ENCODE measurements around the gene ARID1A. TPM values are rescaled to one million over a fixed set of nuclear protein-coding genes. Genes with fewer than 3 reads are reported as not detected.
"Not testable (repeated sequence)": the region's sequence is repeated elsewhere in the genome, so short reads cannot be mapped to it uniquely, and the experiment has no call there.

The ARID1A gene
- total RNA-seq, 1 donor from 2014 or later, result 29.4 TPM

- DNase-seq (no peak), ATAC-seq (ENCODE audit: poor library complexity) (no peak)
- intact Hi-C loops (cut with DNase I), result no loop called here
These were observed 97.1 kb downstream of the ARID1A start for GRCh38 chr1:26792924-26793323.

DNA sequence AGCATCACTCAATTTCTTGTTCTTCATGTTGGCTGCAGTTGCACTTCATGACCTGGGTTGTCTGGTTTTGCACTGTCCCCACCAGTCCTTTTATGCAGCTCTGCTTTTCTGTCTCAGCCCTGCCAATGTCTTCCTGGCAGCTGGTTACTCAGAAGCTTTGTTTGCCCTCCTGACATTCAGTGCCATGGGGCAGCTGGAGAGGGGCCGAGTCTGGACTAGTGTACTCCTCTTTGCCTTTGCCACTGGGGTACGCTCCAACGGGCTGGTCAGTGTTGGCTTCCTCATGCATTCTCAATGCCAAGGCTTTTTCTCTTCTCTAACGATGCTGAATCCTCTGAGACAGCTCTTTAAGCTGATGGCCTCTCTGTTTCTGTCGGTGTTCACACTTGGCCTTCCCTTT, 98.6 kb downstream of the ARID1A start:
- ATAC-seq (ENCODE audit: poor library complexity) (no peak), DNase-seq (no peak)
- intact Hi-C loops (cut with DNase I), result no loop called here

DNA sequence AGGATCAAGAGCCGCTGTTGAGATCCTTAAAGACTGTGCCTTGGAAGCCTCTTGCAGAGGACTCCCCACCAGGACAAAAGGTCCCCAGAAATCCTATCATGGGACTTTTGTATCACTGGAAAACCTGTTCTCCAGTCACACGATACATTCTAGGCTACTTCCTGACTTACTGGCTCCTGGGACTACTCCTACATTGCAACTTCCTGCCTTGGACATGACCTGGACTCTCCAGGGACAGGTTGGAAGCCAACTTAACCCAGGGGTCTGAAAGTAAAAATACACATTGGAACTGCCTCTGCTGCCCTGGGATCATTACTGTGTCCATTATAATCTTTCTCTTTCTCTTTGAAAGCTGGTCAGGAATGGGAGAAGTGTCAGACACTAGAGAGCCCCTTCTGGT, 101.8 kb downstream of the ARID1A start:
- no peak for ATAC-seq (ENCODE audit: poor library complexity)
- intact Hi-C loops (cut with DNase I), result no loop called here
- no peak for DNase-seq

GRCh38 chr1:26799479-26800142, 103.8 kb downstream of the ARID1A start:
- intact Hi-C loops (cut with DNase I), result no loop called here
- ATAC-seq (ENCODE audit: poor library complexity), result peak; percentile 93
- DNase-seq, result peak; percentile 86

- ATAC-seq (ENCODE audit: poor library complexity); DNase-seq; intact Hi-C loops (cut with DNase I): not testable (repeated sequence)
These were observed 108.1 kb downstream of the ARID1A start for GRCh38 chr1:26803932-26804331.

DNA sequence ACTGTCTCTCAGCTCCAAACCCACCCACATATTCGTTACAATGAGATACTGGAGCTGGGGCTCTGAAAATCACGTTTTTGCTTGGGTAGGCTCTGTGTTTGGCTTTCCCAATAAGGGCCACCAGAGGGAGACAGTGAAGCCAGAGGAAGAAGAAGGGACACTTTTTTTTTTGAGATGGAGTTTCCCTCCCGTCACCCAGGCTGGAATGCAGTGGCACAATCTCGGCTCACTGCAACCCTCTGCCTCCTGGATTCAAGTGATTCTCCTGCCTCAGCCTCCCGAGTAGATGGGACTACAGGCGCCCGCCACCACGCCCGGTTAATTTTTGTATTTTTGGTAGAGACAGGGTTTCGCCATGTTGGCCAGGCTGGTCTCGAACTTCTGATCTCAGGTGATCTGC, 114.3 kb downstream of the ARID1A start:
- intact Hi-C loops (cut with DNase I), result loop anchor here (5.0 kb wide), 1 partner anchor 67 kb away; no protein-coding TSS in a partner anchor
- peak; percentile 76 for ATAC-seq (ENCODE audit: poor library complexity)
- peak; percentile 61 for DNase-seq

- intact Hi-C loops (cut with DNase I), result loop anchor here (5.0 kb wide), 1 partner anchor 66 kb away; no protein-coding TSS in a partner anchor
- DNase-seq (no peak), ATAC-seq (ENCODE audit: poor library complexity) (no peak)
These were observed 115.2 kb downstream of the ARID1A start for GRCh38 chr1:26811057-26811456.

DNA sequence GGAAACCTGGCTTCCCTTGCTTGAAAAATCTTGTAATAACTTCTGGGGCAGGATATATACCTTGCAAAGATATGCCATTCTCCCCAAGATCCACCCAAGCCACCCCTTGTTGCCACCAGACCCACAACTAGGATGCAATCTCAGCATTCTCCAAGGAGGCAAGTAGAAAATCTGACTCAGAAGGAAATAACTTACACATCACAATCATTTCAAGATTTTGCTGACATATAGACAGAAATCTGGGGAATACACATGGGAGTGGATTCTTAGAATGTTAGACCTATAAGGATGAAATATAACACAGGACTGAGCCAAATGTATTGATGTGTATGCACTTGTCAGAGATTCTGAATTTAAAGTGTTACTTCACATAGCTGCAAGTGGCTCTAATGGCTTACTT, 115.9 kb downstream of the ARID1A start:
- DNase-seq (no peak), ATAC-seq (ENCODE audit: poor library complexity) (no peak)
- intact Hi-C loops (cut with DNase I), result loop anchor here (5.0 kb wide), 1 partner anchor 66 kb away; no protein-coding TSS in a partner anchor

- intact Hi-C loops (cut with DNase I), result loop anchor here (5.0 kb wide), 1 partner anchor 63 kb away; no protein-coding TSS in a partner anchor
- ATAC-seq (ENCODE audit: poor library complexity) (no peak), DNase-seq (no peak)
These were observed 118.6 kb downstream of the ARID1A start for GRCh38 chr1:26814377-26814776.

DNA sequence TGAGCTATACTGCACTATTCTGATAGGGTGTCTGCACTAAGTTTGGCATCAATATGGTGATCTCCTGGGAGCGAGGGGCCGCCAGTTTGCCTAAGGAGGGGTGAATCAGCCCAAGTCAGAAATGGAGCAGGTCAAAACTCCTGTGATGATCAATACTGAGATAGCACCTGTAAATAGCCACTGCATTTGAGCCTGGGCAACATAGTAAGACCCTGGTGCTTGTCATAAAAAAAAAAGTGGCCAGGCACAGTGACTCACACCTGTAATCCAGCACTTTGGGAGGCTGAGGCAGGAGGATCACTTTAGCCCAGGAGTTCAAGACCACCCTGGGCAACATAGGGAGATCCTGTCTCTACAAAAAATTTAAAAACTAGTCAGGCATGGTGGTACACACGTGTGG, 119.1 kb downstream of the ARID1A start:
- intact Hi-C loops (cut with DNase I), result loop anchor here (5.0 kb wide), 1 partner anchor 62 kb away; no protein-coding TSS in a partner anchor
- DNase-seq, result no peak
- no peak for ATAC-seq (ENCODE audit: poor library complexity)

- peak; percentile 71 for ATAC-seq (ENCODE audit: poor library complexity)
- DNase-seq, result no peak
- intact Hi-C loops (cut with DNase I), result no loop called here
These were observed 125.0 kb downstream of the ARID1A start for GRCh38 chr1:26820784-26821269.

- ATAC-seq (ENCODE audit: poor library complexity), result no peak
- intact Hi-C loops (cut with DNase I), result no loop called here
- DNase-seq, result no peak
These were observed 127.1 kb downstream of the ARID1A start for GRCh38 chr1:26822737-26823395.

DNA sequence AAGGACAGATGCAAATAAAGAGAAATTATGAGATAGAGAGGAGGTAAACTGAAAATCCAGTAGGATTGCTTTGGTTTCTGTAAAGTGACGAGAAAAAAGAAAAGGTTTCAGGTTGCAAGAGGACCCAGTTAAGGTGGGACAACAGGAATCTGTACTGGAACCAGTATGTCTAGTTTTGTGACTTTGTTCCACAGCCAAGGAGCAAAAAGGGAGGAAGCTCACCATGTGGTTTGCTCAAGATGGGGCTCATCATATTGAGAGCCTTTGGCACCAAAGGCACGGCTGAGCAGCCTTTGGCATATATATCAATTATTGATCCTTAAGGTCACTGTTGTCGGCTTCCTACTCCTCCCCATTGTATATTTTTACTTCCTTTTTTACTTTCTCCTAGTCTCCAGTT, 128.9 kb downstream of the ARID1A start:
- DNase-seq (no peak), ATAC-seq (ENCODE audit: poor library complexity) (no peak)
- intact Hi-C loops (cut with DNase I), result no loop called here

DNA sequence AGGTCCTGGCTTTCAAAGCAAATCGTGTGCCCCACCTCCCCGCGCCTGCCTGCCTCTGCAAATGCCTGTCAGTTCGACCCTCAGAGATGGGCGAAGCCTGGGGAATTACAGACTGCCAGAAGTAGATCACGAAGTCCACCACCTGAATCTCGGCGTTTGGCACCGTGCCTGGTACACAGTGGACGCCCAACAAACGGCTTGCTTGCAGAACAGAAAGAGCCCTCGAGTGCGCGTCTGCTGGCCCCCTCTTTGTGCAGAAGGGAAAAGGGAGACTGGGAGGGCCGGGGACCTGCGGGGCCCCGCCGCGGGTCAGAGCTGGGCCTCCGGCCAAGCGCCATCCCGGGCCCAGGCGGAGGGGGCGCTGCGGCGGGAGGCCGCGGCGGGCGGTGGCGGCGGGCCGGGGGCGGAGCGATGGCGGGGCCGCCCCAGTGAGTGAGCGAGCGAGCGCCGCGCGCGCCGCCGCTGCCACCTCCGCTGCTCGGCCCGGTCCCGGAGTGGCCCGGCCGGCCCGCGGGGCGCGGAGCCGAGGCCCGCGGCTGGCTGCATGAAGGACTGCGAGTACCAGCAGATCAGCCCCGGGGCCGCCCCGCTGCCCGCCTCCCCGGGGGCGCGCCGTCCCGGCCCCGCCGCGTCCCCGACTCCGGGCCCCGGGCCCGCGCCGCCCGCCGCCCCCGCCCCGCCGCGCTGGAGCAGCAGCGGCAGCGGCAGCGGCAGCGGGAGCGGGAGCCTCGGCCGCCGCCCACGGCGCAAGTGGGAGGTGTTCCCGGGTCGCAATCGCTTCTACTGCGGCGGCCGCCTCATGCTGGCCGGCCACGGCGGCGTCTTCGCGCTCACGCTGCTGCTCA, 130.7 kb downstream of the ARID1A start, which contains the start of gene ZDHHC18:
Gene ZDHHC18, plus strand, starts transcription at position 428 of the 845 bp plus-strand sequence. Its CDS starts 117 bp downstream, at position 545.
- DNase-seq, result peak; percentile 81
- peak; percentile 87 for ATAC-seq (ENCODE audit: poor library complexity)
- intact Hi-C loops (cut with DNase I), result no loop called here

- intact Hi-C loops (cut with DNase I), result no loop called here
- DNase-seq (no peak), ATAC-seq (ENCODE audit: poor library complexity) (no peak)
These were observed 131.3 kb downstream of the ARID1A start for GRCh38 chr1:26827106-26827604.

DNA sequence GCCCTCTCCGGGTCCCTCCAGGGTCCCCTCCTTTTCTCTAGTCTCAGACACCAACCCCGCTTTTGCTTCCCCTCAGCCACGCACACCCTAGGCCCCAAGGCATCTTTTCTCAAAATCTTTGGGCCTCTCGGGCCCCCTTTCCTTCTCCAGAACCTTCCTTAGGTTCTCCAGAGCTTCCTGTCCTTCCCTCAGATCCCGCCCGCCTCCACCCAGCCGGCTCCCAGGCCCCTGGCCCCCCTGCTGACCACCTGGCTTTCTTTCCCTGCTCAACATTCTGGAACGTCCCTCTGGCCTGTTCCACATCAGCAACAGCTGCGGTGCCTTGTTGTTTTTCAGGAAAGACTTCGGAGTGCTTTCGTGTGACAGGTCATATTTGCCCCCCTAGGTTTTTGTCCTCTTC, 131.8 kb downstream of the ARID1A start:
- intact Hi-C loops (cut with DNase I), result no loop called here
- DNase-seq (no peak), ATAC-seq (ENCODE audit: poor library complexity) (no peak)

DNA sequence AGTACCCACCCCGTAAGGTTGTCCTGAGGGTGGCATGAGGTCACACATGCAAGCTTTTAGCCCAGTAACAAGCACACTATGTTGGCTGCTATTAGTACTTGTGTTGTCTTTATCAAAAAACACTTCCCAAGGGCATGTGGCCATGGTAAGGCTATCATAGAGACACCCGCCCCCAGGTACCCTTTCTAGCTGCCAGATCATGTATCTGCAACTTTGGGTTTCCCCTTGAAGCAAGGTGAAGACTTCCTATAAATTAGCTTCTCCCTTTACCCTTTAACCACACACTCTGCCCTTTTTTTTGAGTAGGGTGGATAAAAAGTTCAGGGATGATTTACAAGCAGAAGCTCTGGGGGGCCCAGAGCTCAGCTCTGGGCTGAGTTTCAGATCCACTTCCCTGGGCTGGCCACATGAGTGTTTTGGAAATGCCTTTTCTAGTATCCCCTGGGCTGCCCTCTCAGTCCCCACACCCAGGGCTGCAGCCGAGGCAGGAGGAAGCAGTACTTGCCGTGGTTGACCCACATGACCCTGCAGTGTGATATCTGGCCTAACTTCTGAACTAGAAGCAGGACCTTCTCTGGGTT, 132.7 kb downstream of the ARID1A start:
- DNase-seq, result peak; percentile 61
- peak; percentile 54 for ATAC-seq (ENCODE audit: poor library complexity)
- intact Hi-C loops (cut with DNase I), result no loop called here

GRCh38 chr1:26829184-26829911, 133.5 kb downstream of the ARID1A start:
- no peak for ATAC-seq (ENCODE audit: poor library complexity)
- intact Hi-C loops (cut with DNase I), result no loop called here
- no peak for DNase-seq
